Measurements from ENCODE around the gene NCKAP5.
A peak's percentile ranks its signal among the peaks of the same experiment; 100 is the strongest.
"Not testable (repeated sequence)": the region's sequence is repeated elsewhere in the genome, so short reads cannot be mapped to it uniquely, and the experiment has no call there.

Gene NCKAP5

DNA sequence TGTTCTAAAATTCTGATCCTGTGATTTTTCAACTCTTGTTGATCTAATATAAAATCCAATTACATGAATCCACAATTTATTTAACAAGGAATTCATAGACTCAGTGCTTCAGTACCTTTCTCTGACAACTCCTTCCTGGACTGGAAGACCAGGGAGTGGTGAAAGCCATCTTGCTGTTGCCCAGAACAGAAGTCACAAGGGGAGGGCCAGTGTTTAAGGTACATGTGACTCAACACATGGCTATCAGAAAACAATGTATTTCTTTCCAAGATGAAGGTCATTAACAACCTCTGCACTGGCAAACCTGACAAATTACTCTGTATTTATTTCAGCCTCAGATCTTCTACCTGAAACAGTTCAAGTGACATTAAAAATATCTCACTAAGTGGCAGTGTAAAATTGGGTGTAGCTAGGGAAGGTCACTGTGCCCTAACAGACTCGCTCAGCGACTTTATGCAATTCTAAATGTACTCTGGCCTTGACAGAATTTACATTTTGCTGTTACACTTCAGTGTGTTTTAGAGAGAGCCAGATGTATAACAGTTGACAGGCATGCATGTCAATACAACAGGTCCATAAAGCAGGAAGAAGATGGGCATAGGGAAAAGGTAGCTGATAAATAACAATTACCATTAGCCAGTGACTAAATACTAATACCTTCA, 75.4 kb downstream of the NCKAP5 start:
- DNase-seq, result no peak

DNA sequence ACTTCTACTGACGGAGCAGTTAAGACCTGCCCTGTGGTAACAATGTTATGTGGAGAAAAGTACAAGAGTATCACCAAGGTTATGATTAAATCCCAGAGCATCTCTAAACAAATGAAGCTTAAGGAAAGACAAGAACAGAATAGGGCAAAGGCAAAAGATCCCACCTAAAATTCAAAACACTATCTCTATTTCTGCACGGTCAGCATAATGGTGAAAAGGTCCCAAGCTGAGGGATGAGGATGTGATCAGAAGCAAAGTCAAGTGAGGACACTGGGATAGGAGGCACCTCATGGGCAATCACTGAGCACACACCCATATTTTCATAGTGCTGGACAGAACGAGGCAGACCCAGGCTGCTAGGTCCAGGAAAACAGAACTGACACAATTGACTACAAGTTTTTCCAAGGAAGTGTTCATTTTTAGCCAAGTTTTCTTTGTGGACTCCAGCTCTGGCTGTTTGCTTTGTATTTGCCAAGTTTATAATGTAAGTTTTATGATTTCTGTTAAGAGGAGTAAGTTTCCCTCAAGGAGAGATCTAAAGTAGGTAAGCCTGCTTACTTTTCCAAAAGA, 77.8 kb downstream of the NCKAP5 start:
- no peak for DNase-seq

DNA sequence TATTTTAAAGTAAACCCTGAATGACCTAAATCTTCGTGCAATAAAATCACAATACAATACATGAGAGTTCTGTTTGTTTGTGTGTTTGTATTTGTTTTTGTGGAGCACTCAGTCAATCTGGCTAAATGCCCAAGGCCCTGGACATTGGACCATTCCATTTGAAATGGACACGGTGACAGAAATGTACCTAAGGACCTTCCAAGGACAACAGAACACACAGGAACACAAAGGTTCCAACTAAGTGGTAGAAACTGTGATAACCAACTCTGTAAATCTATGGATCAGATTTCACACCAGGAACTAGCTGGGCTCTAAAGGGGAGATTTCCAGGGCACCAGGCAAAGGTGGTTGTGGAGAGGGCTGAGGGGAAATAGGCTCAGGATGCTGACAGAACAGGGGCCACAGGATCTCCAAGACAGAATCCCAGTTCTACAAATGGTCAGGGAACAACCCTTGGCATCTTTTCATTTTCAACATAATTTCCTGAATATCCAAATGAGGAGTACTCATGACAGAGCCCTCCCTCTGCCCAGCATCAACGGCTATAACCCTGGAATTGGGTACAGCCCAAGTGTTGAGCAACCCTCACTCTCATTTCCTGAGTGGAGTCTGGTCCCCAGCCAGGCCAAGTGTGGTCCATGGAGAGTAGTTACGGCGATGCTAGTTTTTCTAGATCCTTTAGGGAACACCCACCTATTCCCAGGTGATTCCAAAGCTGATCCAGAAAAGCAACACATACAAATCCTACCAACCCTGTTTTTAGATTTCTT, 78.4 kb downstream of the NCKAP5 start:
- peak; percentile 36 for DNase-seq

DNA sequence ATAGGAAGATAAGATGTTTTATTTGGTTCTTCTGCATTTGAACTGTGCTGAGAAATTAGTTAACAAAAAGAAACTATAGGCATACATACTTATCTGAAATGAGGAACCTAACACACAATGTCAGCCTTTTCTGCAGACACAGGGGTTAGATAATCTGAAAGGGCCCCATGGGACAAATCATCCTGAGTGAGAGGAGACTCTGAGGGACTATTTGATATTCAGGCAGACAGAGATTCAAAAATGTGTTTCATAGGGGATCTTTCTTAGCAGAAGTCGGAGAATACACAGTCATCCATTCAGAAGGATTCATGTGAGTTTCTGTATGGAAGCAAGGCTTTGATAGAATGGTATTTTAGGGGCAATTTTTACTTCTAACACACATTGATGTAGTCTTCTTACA, 79.1 kb downstream of the NCKAP5 start:
- no peak for DNase-seq

DNA sequence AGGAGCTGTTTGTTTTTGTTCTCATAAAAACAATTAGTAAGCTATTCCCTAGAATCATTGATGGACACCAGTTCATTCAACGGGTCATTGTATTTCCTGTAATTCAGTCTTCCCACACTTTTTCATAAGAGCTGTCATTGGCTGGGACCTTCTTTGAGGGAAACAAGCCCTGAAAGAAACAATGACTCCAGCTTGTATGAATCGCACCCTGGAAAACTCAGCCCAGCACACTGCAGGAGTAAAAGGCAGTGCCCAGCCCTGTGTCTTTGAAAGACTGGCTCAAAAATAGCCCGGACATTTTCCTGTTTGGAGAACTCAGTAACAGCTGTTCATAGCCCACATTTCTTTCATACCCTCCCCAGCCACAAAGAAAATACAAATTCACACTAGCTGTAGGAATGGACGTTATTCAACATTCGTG, 81.5 kb downstream of the NCKAP5 start:
- DNase-seq, result no peak

DNA sequence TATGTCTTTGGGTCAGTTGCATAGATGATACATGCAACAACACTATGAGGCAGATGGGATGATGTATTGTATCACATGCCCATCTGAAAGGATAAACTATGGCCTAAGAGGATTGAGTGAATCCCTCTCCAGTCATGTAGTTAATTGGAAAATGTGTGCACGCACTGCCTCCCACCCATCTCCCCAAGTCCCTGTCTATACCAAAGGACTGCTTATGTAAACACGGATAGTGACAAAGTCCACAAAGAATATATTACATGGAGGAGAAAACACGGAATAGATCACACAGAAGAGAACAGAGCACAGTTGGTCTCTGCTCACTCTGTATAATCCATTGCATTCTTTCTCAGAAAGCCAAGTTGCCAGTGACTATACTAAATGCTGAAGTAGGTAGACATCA, 82.4 kb downstream of the NCKAP5 start:
- no peak for DNase-seq

DNA sequence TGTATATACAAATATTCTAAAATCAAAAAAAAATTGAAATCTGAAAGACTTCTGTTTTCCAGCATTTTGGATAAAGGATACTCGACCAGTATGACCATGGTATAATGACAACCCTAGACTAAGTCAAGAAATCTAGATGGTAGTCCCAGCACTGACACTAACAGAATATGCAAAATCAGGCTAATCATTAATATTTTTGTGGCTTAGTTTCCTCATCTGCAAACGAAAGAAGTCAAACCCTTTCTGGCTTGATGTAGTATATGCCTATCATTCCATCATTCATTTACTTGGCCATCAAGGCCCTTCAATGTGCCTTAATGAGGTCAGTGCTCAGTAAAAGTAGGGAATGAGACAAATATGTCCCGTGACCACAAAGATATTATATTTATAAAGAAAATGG, 83.5 kb downstream of the NCKAP5 start:
- no peak for DNase-seq

DNA sequence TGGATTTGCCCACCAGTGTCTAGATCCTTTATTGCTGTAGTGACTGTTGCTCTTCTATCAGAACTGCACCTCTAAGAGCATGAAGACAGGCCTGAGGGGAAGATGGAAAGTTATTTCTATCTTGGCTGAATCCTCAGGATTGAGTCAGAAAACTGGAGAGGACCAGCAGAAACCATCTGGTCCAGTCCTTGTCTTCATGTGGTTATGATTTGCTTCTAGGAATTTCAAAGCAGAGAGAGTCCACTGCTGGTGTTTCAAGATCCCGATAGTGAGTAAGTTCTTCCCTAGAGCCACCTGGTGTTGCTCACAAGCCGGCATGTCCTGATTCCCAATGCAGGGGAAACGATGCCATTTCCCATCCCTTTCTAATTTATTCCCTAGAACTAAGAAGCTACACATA, 84.2 kb downstream of the NCKAP5 start:
- no peak for DNase-seq

DNA sequence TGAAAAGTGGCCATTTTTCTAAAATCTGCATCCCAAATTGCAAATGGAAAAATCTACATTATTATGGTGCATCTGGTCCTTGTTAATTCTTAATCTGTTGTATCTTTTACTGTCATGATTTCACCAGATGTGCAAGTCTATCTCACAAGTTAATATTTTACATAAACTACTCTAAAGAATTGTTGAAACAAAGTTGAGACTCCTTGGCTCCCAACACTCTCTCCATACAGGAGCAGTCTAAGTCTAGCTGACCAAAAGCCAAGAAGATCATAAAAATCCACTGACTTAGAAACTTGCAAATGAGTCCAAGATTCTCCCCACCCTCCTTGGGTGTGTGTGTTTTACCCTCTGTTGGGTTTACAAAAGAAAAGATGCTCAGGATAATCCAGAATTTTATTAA, 85.1 kb downstream of the NCKAP5 start:
- no peak for DNase-seq

DNA sequence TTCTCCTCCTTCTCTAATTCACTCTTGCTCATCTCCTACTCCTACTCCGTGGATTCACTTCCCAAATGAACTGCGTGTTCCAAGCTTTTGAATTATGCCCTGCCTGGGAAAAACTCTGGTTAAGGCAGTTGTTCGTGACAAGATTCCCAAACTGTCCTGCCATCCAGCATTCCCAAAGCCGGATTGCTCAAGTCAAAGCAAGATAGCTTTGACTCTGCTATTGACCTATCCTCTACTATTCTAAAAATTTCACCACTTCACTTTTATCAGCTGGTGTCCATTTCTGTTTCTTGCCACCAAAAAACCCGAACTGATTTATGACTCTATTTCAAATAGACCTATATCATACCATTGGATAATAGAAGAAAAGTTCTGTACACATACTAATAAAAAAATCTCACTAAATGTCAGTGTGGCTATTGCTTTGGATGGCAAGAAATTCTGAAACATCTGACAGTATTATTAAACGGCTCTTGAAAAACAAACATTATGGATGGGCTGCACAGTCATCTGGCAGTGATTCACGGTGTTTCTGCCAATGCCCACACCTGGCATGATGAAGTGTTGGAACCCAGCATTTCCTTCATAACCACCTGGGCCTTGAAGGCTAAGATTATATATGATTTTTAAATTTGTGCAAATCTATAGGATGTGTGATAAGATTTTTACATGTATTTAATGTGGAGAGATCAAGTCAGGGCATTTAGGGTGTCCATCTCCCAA, 87.4 kb downstream of the NCKAP5 start:
- no peak for DNase-seq

DNA sequence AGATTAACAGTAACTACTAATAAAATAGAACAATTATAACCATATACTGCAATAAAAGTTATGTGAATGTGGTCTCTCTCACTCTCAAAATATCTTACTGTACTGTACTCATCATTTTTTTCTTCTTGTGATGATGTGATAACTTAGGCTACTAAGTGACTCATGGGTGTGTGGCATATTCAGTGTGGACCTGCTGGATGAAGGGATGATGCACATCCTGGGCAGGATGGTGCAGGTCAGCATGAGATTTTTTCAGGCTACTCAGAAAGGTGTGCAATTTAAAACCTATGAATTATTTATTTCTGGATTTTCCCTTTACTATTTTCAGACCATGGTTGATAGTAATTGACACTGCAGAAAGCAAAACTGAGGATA, 90.7 kb downstream of the NCKAP5 start:
- no peak for DNase-seq

DNA sequence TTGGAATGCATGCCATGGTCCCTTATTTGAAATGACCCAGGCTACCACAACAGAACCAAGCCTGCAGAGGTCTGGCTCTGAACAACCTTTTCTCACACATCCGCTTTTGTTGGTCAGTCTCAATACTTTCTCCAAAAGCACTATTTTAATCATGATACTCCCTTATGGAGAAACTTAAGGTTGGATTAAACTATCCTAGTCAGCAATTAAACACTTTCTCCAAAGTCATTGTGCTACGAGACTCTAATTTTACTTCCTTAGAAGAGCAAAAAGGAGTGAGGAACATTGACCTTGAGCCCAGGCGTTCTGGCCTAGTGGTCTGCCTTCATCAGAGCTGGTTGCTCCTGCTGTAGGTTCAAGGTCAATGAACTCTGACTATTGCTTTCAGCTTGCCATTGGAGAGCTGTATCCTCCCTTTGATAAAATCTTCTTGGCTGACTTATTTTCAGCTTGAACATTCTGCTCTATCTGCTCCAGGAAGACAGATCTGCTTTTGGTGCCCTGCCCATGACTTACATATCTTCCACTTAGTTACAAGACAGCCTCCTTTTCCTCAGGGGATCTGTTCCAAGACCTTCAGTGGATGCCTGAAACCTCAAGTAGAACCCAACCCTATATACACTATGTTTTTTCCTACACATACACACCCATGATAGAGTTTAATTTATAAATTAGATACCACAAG, 91.2 kb downstream of the NCKAP5 start:
- no peak for DNase-seq

DNA sequence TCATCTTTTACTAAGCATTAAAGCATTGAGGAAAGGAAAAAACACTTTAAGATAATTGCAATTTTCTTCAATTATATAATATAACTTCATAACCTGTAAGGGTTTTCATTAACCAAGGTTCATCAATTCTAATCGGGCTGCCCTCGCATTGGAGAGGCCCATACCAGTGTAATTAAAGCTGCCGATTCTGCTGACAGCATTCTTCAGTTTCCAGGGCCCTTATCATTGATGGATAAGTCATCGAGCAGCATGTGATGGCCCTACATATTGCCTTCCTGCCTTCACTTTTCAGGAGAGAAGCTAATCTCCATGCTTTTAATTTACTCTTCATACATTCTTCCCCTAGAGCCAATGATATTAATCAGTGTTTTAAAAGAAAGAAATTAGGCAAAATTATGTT, 92.0 kb downstream of the NCKAP5 start:
- no peak for DNase-seq

DNA sequence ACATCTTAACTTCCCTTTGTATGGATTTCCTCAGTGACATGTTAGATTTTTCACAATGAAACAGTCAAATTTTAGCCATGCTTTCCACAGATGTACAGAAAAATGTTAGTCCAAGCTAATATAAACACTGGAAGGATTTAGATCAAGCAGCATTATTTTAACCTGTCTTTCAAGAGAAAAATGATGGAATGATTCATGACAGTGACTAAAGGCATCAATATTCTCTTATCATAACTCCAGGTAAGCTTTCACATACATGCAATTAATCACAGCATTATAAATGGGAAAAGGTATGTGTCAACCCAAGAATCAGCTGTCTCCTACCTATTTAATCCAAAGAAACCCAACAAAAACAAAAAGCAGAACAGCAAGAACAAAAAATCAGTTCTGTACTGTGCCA, 92.7 kb downstream of the NCKAP5 start:
- DNase-seq, result no peak

DNA sequence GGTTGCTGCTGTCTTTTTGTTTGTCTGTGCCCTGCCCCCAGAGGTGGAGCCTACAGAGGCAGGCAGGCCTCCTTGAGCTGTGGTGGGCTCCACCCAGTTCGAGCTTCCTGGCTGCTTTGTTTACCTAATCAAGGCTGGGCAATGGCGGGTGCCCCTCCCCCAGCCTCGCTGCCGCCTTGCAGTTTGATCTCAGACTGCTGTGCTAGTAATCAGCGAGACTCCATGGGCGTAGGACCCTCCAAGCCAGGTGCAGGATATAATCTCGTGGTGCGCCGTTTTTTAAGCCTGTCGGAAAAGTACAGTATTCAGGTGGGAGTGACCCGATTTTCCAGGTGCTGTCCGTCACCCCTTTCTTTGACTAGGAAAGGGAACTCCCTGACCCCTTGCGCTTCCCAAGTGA, 97.8 kb downstream of the NCKAP5 start:
- not testable (repeated sequence) for DNase-seq

DNA sequence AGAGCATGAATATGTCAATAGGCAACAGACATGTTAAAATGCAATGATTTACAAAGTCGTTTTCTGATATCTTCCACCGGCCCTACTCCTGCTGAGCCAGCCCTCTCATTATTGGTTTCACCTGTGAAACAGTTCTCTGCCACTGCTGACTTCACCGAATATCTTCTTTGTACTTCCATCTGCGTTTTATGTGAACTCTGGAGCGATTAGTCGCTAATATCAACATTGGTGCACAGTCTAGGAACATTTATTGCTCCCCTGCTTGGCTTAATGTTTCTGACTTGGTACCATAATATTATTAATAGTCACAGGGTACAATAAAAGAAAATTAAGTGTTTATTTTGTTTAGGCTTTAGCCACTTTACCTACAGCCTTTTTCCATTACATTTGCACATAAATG, 105.5 kb downstream of the NCKAP5 start:
- DNase-seq, result no peak

DNA sequence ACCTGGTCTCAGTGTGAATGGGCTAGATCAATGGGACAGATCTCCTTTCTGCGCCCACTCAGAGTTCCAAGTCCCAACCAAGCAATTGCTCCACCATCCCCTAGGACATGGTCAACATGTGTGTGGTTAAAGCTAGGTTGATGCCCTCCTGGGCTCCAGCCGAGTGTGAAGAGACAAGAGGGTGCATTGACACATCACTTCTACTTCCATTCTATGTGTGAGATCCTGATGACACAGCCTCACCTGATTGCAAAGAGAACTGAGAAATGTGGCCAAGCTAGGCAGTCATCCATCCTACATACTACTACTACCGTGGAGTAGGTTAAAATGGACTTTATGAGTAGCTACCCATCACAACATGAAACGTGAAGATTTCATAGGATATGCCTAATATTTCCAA, 106.8 kb downstream of the NCKAP5 start:
- DNase-seq, result no peak

DNA sequence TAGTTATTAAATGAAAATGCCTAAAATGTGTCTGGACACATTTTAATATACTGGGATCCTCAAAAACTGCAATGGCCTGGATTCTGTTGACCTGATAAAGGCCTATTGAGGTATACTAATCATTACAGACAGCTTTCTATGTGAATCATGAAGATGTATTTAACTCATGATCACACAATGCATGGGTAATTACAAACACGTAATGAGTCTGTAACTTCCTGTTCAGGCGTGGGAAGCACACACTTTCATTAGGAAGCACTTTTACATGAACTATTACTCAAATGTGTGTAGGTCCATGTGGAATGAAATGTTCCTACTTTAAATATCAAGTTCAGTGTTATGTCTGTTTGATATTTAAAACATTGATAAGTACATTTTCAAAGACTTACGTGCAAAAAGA, 108.7 kb downstream of the NCKAP5 start:
- no peak for DNase-seq

DNA sequence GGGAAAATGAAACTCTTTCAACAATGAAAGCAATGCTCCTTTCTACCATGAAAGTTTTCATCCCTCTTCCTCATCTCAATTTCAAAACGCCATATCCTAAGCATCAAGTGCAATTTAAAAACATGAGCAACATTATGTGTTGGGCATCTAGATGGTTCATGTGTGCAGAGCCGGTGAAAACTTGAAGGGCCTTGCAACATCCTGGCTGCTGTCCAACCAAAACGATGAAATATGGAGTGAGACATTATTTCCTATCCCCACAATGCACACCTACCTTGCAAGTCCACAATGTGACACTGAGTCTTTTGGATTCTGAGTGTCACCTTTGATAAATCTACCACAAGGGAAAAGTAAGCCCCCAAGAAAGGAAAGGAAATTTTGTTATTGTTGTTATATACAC, 110.0 kb downstream of the NCKAP5 start:
- no peak for DNase-seq

DNA sequence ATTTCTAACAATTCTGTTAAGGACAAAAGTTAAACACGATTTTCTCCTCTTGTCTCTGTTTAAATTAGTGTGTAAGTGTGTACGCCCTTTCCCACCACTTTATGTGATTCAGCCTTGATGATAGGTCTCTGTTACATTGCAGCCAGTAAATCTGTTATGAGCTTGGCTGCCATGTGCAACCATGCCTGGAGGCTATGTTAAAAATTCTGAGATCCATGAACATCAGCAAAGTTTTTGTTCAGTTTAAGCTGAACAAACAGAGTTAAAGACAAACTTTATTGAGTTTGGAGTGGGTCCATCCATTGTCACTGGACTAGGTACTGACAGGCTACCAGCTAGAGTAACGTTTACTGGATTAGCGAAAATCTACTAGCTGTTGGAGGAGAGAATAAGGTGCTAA, 110.4 kb downstream of the NCKAP5 start:
- no peak for DNase-seq

DNA sequence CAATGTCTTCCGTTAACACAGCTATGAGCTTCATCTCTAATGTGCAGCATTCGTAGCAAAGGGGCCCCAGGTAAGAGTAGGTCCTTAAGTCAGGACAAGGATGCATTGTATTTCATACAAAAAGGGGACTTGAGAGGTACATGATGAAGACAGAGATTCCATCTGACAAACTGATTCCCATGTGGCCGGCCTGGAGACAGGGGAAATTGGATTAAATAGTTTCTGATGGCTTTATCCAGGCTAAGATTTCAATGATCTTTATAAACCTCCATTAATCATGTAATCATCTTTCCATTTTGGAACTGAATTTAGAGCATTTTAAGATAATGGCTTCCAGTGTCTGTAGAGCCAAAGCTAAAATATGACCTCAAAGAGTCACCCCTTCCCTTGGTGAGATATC, 111.3 kb downstream of the NCKAP5 start:
- no peak for DNase-seq

DNA sequence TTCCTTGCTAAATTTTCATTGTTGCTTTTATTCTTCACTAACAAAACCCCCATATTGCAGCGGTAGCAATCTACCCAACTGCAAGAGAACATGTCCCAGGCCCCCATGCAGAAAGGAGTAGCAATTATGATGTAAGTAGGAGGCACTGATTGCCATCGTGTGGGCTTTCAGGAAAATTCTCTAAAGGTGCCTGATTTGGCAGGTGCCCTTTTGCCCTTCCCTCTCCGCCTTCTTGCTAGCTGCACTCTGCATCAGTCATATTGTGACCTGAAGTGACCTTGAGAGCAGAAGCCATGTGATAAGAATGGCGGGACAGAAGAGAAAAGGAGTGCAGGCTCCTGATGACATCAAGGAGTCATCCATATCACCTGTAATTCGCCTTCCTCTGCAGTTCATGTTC, 112.1 kb downstream of the NCKAP5 start:
- DNase-seq, result no peak

DNA sequence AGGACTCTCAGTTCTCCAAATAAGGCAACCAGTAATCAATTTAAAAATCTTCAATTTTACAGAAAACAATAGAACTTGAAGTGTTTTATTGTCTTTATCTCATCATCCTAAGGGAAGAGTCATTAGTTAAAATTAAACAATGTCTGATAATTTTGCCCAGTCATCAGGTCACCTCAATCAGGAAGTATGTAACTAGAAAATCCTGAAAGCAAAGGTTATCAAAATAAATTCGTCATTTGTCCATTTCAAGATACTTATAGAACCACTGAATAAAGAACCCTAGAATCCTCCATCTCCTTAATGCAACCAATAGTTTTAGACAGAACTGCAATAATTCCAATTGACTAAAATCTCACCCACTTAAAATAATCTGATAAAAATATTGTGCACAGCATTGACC, 115.2 kb downstream of the NCKAP5 start:
- no peak for DNase-seq
